Testis (tissue), 3 donors: Measurements from ENCODE around the gene NPPC. TPM values are rescaled to one million over a fixed set of nuclear protein-coding genes. Genes with fewer than 3 reads are reported as not detected.
"Not testable (repeated sequence)": the region's sequence is repeated elsewhere in the genome, so short reads cannot be mapped to it uniquely, and the experiment has no call there.

Experiments used
- DNase-seq: peaks from one replicate; pipeline ENCODE4 v3.0.0-alpha.2; 2019
- H3K27ac ChIP-seq, 2 donors: fragments of 200-600 bp; sonication (generic); one replicate each; pipeline ENCODE4 v1.5.1; 2019
- H3K27me3 ChIP-seq: fragments of 200-600 bp; sonication (generic); one replicate; pipeline ENCODE4 v1.5.1; 2019
- H3K36me3 ChIP-seq: fragments of 200-600 bp; sonication (generic); one replicate; pipeline ENCODE4 v1.5.1; 2017; ENCODE audit warnings: low read depth; ENCODE audit errors: missing control alignments
- H3K4me1 ChIP-seq: fragments of 200-600 bp; sonication (generic); one replicate; pipeline ENCODE4 v1.5.1; 2019
- H3K4me3 ChIP-seq, 2 donors: fragments of 200-600 bp; sonication (generic); one replicate each; pipeline ENCODE4 v1.5.1; 2017 to 2019
- H3K9me3 ChIP-seq: fragments of 200-600 bp; sonication (generic); one replicate; pipeline ENCODE4 v1.5.1; 2017
- CTCF ChIP-seq, 3 experiments: fragments of 450-650 bp in 2 of 3; fragments of 200-600 bp in 1 of 3; sonication (generic) in 1 of 3; IDR thresholded peaks; one replicate each; pipeline ENCODE4 v1.5.1; 2016 to 2019; ENCODE audit warnings: antibody characterized with exemption in 3 of 3, mild to moderate bottlenecking in 2 of 3, moderate library complexity in 1 of 3
- POLR2A ChIP-seq: fragments of 450-650 bp; IDR thresholded peaks from one replicate; pipeline ENCODE4 v1.6.1; 2017; ENCODE audit warnings: antibody characterized with exemption, mild to moderate bottlenecking, moderate library complexity
- WGBS, 2 donors: methylation state at CpG; one replicate each; pipeline ENCODE4 v1.1.5; 2018; 5-methylcytosine and 5-hydroxymethylcytosine counted together
- intact Hi-C: fragments of 100-400 bp; cut with DNase I; formaldehyde crosslinking; loops from one replicate; pipeline ENCODE4 v1.15.1; 2023; ENCODE audit warnings: low total_unique reads
- polyA plus RNA-seq: library from polyadenylated mRNA; stranded (reverse); fragments of 350-450 nt; fragmentation: Illumina TruSeq; extraction: RNeasy Lipid Tissue Mini Kit (QIAGEN cat#74804); gene quantifications from one replicate; pipeline ENCODE4 v1.2.3, GENCODE V29; 2014; ENCODE audit warnings: low read depth, low replicate concordance; ENCODE audit not compliant: insufficient read depth
- total RNA-seq, 2 donors: library from RNA; depleted of rRNA; stranded (reverse); fragments of >200 nt; gene quantifications; one replicate each; pipeline ENCODE4 v1.2.3, GENCODE V29; 2016

Gene NPPC
- total and polyA plus RNA-seq, 3 donors from 2014 or later = 0.78 TPM; not detected in 2

- 94 to 98% methylated on average over 8 of the region's 8 CpGs for WGBS, 2 donors
Measured at GRCh38 chr2:231955758-231956472, 29.7 kb upstream of the NPPC start.

GRCh38 chr2:231951452-231952035, 25.3 kb upstream of the NPPC start:
- Histone ChIP-seq H3K4me1 (no peaks in the 10 kb centered on the region), H3K27me3 (no peaks in the 10 kb centered on the region), H3K9me3 (no peaks in the 10 kb centered on the region), H3K27ac (no peak overlapping the region), H3K36me3 (no peaks in the 10 kb centered on the region), H3K4me3 (no peak overlapping the region)
- TF ChIP-seq CTCF (IDR thresholded peaks at IDR 0.05) = no peak
- TF ChIP-seq POLR2A = no peak
- 90 to 95% methylated on average over 2 of the region's 2 CpGs for WGBS, 2 donors
- intact Hi-C loops = no loop called here
- no peak for DNase-seq

More at GRCh38 chr2:231955758-231956472, 29.7 kb upstream of the NPPC start:
- no peaks in the 10 kb centered on the region for H3K27me3 ChIP-seq
- H3K4me1 ChIP-seq = peaks cover 3% of the 10 kb centered on the region
- H3K27ac ChIP-seq = no peak overlapping the region
- TF ChIP-seq CTCF (IDR thresholded peaks at IDR 0.05) = no peak
- H3K4me3 ChIP-seq = no peak overlapping the region
- no peaks in the 10 kb centered on the region for H3K9me3 ChIP-seq
- DNase-seq = no peak
- H3K36me3 ChIP-seq = no peaks in the 10 kb centered on the region
- intact Hi-C loops = no loop called here

- Histone ChIP-seq H3K9me3 (no peaks in the 10 kb centered on the region), H3K27ac (no peak overlapping the region), H3K36me3 (no peaks in the 10 kb centered on the region), H3K4me3 (no peak overlapping the region), H3K27me3 (no peaks in the 10 kb centered on the region), H3K4me1 (no peaks in the 10 kb centered on the region)
- 87 to 95% methylated on average over 7 of the region's 7 CpGs for WGBS, 2 donors
- intact Hi-C loops = no loop called here
- TF ChIP-seq POLR2A (no peak), CTCF (IDR thresholded peaks at IDR 0.05) (no peak)
- no peak for DNase-seq
Measured at GRCh38 chr2:231947694-231948093, 21.5 kb upstream of the NPPC start.

GRCh38 chr2:231947112-231947511, 20.9 kb upstream of the NPPC start:
- H3K27me3 ChIP-seq, intact Hi-C loops, H3K27ac ChIP-seq, H3K9me3 ChIP-seq, H3K4me3 ChIP-seq, DNase-seq, H3K4me1 ChIP-seq, H3K36me3 ChIP-seq: not testable (repeated sequence)
- 83 to 86% methylated on average over 11 of the region's 11 CpGs for WGBS, 2 donors

- TF ChIP-seq POLR2A = no peak
- no peak for TF ChIP-seq CTCF (IDR thresholded peaks at IDR 0.05)
- 89 to 92% methylated on average over 12 to 15 of the region's 15 CpGs for WGBS, 2 donors
- no peaks in the 10 kb centered on the region for H3K27me3 ChIP-seq
- no peak overlapping the region for H3K27ac ChIP-seq
- H3K9me3 ChIP-seq = no peaks in the 10 kb centered on the region
- no peaks in the 10 kb centered on the region for H3K4me1 ChIP-seq
- DNase-seq = no peak
- H3K4me3 ChIP-seq = no peak overlapping the region
- H3K36me3 ChIP-seq = no peaks in the 10 kb centered on the region
- intact Hi-C loops = no loop called here
Measured at GRCh38 chr2:231946241-231946814, 20.1 kb upstream of the NPPC start.
